ENCODE data around the gene GTF3C5.

GRCh38 chr9:133055788-133056420, 25.1 kb downstream of the GTF3C5 start:
- TF ChIP-seq NR3C1 (CRISPR knock-in tag; conservative IDR thresholded peaks at IDR 0.05; ENCODE audit: low read depth) (no peak), MAX (CRISPR knock-in tag; IDR thresholded peaks at IDR 0.05) (no peak), CTCF (IDR thresholded peaks at IDR 0.05) (no peak)

All from WTC11 (cell line).